NCI-H82 (cell line): ENCODE data around the gene ZNF429.
"Not testable (repeated sequence)": the region's sequence is repeated elsewhere in the genome, so short reads cannot be mapped to it uniquely, and the experiment has no call there.

ENCODE experiments used
- DNase-seq: peaks from one replicate; lab custom pipeline; 2025; lab: John Stamatoyannopoulos, UW

ZNF429 gene

DNA sequence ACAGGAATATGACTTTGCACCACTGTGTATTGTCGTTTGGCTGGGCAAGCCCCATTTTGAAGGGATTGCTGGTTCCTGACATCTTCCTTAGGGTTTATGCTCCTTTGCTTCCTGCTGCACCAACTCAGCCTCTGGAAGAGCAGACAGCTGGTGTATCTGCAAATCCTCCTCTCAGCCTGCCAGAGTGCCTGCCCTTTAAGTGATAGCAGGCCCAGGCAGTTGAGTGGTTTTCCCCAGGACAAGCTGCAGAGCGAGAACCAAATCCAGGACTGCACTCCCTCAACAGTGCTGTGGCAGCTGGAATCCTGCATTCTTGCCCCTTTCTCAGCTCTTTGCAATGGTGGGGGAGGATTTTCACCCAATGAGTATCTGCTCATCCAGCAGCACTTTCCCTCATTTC, 85.5 kb downstream of the ZNF429 start:
- DNase-seq: no peak

DNA sequence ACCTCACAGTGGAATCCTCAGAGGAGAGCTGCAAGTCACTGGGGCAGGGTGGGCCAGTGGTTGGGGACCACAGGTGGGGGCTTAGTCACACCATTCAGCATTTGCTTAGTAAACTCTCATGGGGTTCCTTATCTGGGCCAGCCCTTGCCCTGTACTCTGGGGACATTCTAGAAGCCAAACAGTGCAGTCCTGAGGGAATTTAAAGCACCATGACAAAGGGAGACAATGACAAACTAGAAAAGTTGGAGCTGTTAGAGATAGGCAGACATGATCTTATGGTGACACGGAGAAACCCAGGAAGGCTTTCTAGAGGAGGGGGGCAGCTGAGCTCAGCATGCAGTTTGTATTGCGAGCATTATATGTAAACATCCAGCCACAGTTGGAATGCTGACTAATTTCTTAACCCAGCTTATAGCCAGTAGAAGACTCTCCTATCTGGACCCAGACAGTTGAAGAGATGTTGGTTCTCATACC, 87.6 kb downstream of the ZNF429 start:
- no peak for DNase-seq

DNA sequence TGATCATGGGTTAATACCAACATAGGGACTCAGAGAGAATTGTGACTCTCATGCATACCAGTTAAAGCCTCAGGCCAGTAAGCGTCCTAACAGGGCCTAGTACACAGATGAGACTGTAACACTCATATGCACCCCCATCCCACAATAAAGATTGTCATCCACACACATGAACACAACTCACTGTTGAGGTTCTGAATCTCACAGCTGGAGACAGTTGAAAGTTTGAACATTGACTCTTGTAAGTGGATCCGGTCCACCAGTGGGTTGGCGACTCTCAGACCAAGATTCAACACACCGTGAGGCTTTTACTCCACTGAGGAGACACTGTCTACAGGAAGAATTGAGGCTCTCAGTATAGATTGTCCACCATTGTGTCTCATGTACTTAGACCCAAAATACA, 88.1 kb downstream of the ZNF429 start:
- no peak for DNase-seq

DNA sequence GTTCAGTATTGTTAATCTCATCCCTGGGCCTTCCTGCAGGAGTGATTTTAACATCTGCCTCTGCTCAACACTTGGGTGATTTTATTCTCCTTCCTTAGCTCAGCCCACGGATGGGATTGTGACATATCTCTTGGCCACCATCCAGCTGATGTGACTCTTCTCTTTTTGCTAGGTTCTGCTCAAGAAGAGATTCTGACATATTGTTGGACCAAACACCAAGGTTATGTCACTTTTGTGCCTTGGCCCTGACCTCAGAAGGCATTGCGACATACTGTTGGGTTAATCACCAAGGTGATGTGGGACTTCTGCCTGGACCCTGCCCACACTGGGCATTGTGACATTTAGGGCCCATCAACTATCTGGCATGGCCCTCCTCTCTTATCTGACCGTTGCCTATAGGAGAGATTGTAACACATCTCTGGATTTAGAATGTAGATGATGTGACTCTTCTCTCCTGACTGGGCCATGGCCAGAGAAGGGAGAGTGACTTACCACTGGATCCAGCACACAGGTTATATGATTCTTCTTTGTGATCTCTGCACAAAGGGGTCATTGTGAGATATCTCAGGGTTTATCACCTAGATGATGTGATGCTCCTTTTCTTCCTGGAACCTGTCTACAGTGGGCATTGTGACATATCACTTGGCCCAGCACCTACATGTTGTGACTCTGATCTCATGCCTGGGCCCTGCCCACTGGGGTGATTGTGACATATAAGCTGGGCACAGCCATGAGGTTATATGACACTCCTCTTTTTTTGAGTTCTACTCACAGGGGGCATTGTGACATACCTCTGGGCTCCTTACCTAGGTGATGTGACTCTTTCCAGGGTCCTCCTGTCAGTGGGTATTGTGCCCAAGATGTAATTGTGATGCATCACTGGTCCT, 88.8 kb downstream of the ZNF429 start:
- no peak for DNase-seq

DNA sequence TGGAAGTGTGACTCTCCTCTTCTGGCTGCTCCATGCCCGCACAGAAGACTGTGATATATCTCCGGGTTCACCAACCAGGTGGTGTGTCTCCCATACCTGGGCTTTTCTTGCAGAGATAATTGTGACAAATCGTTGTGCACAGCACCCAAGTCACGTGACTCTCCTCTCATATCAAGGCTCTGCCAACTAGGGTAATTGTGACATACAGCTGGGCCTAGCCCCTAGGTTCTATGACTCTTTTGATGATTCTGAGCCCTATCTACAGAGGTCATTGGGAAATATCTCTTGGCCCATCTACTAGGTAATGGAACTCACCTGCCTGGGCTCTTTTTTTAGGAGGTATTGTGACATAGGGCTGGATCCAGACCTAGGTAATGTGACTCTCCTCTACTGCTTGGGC, 89.8 kb downstream of the ZNF429 start:
- no peak for DNase-seq

DNA sequence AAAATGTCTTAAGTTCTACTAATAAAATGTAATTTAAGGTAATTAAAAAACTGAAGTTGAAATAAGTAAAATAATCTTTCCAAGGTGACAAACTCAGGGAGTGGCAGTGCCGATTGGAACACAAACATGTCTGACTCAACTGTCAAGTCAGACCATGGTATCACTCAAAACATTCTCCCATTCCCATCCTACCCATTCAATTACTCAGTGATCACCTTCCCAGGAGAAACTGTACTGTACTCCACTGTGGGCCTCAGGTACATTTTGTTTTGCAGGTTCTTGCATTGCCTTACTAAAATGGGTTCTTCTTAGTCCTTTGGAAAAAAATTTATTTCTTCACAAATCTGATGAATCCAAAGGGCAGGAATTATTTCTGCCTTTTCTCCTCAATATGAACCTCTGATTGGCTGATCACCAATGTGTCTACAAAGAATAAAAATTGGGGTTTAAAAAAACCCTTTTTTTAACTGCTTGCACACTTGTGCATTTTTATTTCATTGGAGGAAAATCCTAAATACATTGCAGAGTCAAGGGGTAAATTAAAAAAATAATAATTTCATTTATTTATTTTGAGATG, 96.8 kb downstream of the ZNF429 start:
- DNase-seq: no peak

DNA sequence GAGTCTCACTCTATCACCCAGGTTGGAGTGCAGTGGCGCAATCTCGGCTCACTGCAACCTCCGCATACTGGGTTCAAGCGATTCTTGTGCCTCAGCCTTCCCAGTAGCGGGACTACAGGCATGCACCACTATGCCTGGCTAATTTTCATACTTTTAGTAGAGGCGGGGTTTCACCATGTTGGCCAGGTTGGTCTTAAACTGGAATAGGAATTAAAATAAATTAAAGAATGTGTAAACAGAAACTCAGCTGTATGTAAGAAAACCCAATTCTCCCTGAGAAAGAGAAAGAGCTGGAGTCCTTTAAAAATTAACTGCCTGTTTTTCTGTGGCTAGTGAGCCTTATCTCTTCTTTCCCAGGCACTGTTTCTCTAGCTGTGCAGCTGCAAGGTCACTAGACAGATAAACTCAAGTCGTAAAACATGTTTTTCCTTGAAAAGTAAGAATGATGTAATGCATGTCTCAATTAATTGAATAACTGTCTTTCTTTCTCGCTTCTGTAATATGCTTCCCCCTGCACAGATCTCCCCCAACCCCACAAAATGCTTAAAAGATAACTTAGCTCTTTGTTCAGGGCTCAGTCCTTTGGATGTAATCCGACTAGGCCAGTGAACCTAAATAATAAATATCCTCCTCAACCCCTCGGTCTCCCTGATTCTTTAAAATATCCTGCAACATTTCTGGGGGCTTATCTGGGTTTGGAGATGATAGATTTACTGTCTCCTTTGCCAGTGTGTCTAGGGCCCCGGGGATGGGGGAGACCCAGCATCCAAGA, 97.4 kb downstream of the ZNF429 start:
- DNase-seq: not testable (repeated sequence)

DNA sequence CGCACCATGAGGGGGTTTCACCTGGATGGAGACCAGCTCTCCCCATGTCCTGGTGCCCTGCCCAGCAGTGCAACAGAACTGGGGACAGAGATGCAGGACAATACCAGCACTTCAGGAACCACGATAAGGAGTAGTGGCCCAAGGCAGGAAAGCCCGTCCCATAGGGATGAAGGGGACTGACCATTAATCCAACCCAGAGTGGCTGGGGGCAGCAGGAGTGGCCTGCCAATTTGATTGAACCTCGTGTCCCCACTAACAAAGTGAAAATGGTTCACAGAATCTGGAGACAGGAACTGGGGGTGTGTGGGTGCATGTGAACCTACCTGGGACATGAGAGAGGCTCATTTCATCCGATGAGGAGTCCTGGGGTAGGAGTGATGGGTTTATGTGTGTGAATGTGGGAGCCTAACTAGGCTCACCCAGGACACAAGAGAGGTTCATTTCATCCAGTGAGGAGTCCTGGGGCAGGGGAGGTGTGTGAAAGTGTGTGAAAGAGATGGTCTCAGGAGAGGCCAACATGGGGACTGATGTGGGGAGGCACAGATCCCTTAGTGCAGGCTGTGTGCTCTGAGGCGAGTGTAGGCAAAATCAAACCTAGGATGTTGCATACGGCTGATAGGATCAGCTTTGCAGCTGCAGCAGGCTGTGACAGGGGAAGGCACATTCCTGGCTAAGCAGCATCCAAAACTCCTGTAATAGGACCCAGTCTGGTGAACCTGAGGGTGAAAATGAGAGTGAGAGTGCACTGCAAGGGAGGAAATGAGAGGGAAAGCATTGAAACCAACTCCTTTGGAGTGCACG, 98.2 kb downstream of the ZNF429 start:
- DNase-seq: peak; percentile 30

DNA sequence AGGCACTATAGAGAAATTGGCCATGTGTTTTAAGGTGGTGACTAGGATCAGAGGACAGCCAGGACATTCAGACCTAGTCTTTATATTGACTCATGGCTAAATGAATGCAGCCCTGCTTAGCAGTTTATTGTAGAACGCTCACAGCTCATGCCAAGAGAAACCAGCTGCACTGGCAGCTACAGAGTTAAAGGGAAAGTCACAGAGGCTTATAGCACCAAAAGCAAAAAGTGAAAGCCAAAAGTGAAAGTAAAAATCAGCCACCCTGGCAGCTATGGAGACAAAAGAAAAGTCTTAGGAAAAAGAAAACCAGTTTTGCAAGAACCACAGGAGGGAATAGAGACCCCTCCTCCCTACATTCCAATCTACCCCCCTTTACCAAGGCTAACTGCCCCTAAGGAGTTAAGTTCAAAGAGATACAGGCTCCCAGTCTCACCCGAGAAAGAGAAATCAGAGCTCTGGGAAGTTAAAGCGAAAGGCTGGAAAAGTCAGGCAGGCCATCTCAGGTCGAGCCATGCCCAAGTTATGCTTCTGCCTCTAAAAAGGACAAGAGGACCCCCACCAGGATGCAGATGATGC, 99.0 kb downstream of the ZNF429 start:
- peak; percentile 13 for DNase-seq
